ENCODE data around the gene CCDC15.
A peak's percentile ranks its signal among the peaks of the same experiment; 100 is the strongest.

Gene CCDC15

GRCh38 chr11:124953753-124954589 is at the start of gene CCDC15:
CCDC15 (plus strand) TSS chr11:124954202; CDS start chr11:124954733, 531 bp downstream.
- DNase-seq: peak; percentile 96

GRCh38 chr11:124915541-124916369 is 38.2 kb upstream of the CCDC15 start:
- no peak for DNase-seq

GRCh38 chr11:124916370-124916710 is 37.7 kb upstream of the CCDC15 start:
- DNase-seq: no peak

GRCh38 chr11:124917115-124917637 is 36.8 kb upstream of the CCDC15 start:
- no peak for DNase-seq

GRCh38 chr11:124918950-124919349 is 35.1 kb upstream of the CCDC15 start, which contains the start of gene HEPN1:
HEPN1 (plus strand) TSS chr11:124919250.
- no peak for DNase-seq

GRCh38 chr11:124919898-124920297 is 34.1 kb upstream of the CCDC15 start:
- no peak for DNase-seq

GRCh38 chr11:124920356-124920755 is 33.6 kb upstream of the CCDC15 start:
- no peak for DNase-seq

- peak; percentile 78 for DNase-seq
Measured at GRCh38 chr11:124920870-124921609, 33.0 kb upstream of the CCDC15 start.

GRCh38 chr11:124922831-124923230 is 31.2 kb upstream of the CCDC15 start:
- DNase-seq: no peak

GRCh38 chr11:124923296-124923695 is 30.7 kb upstream of the CCDC15 start:
- no peak for DNase-seq

- DNase-seq: no peak
Measured at GRCh38 chr11:124928942-124929665, 24.9 kb upstream of the CCDC15 start.

GRCh38 chr11:124930799-124931198 is 23.2 kb upstream of the CCDC15 start:
- DNase-seq: no peak

- DNase-seq: no peak
Measured at GRCh38 chr11:124934862-124935547, 19.0 kb upstream of the CCDC15 start.

GRCh38 chr11:124935548-124936514 is 18.2 kb upstream of the CCDC15 start, which contains the start of gene HEPACAM:
HEPACAM (minus strand) TSS chr11:124936047; CDS start chr11:124936006, 41 bp downstream.
- DNase-seq: no peak

- no peak for DNase-seq
Measured at GRCh38 chr11:124937336-124937935, 16.6 kb upstream of the CCDC15 start.

- DNase-seq: no peak
Measured at GRCh38 chr11:124938206-124938765, 15.7 kb upstream of the CCDC15 start.

- DNase-seq: no peak
Measured at GRCh38 chr11:124938970-124939369, 15.0 kb upstream of the CCDC15 start.

- no peak for DNase-seq
Measured at GRCh38 chr11:124941703-124942102, 12.3 kb upstream of the CCDC15 start.

GRCh38 chr11:124942466-124943253 is 11.3 kb upstream of the CCDC15 start:
- DNase-seq: no peak
